K562 (cell line): ENCODE results near the gene PITX1. TPM values are rescaled to one million over a fixed set of nuclear protein-coding genes. Genes with fewer than 3 reads are reported as not detected.
A peak's percentile ranks its signal among the peaks of the same experiment; 100 is the strongest.

Experiments
- ATAC-seq: fragments of 200-7000 bp; cut with Tn5 transposase; 3 replicates; pipeline ENCODE4 v1.9.1; 2020; ENCODE audit warnings: moderate library complexity
- BruUV-seq: library from RNA; stranded (reverse); fragments of 400-500 nt; replicated peaks from 2 replicates; lab custom pipeline; 2021; lab: Mats Ljungman, UMichigan
- CTCF ChIA-PET: fragments of 300-600 bp; formaldehyde crosslinking; extraction: SDS; loops from one replicate; lab custom pipeline; 2021; ENCODE audit warnings: low intra/inter-chr PET ratio; lab: Yijun Ruan, JAX
- POLR2A ChIA-PET: fragments of 300-600, 350-650 bp; sonication (Branson Sonifier 250); formaldehyde crosslinking; extraction: SDS; loops from one replicate; lab custom pipeline; 2021; ENCODE audit warnings: antibody characterized with exemption, inconsistent platforms; lab: Yijun Ruan, JAX
- DNase-seq, 4 experiments: peaks; one replicate each; pipeline versions ENCODE4 v3.0.0 to v3.0.0-alpha.2; 2011 to 2018; ENCODE audit warnings: low spot score in 3 of 4, mixed read lengths in 3 of 4; ENCODE audit errors: extremely low read depth in 1 of 4
- FAIRE-seq: peaks from 2 replicates; lab custom pipeline; 2011; peaks lifted over from hg19 to GRCh38; lab: Jason Lieb, UNC
- H2AFZ ChIP-seq: 2 replicates; pipeline ENCODE4 v1.6.0; 2011; ENCODE audit warnings: low read depth, low read length, control low read depth, inconsistent platforms
- H3K27ac ChIP-seq: fragments of 200-600 bp; 3 replicates; pipeline ENCODE4 v1.8.0; 2011; ENCODE audit warnings: low read depth, mild to moderate bottlenecking, control low read depth, inconsistent platforms, low read length, moderate library complexity, mixed read lengths; ENCODE audit errors: extremely low read depth
- H3K27me3 ChIP-seq, 2 experiments: fragments of 300-600 bp in 1 of 2; 2 replicates in 1 of 2; 3 replicates in 1 of 2; pipeline versions ENCODE4 v1.6.0 to v1.8.0; 2011; ENCODE audit warnings: inconsistent platforms in 2 of 2, low read length in 2 of 2, mild to moderate bottlenecking in 1 of 2, mixed read lengths in 1 of 2, moderate library complexity in 1 of 2; ENCODE audit not compliant: control insufficient read depth in 2 of 2, insufficient read depth in 2 of 2
- H3K36me3 ChIP-seq: fragments of 300-600 bp; 3 replicates; pipeline ENCODE4 v1.8.0; 2011; ENCODE audit warnings: mild to moderate bottlenecking, low read length, inconsistent platforms; ENCODE audit not compliant: control insufficient read depth, insufficient read depth
- H3K4me1 ChIP-seq, 2 experiments: fragments of 200-600 bp in 1 of 2; replicated peaks in 1 of 2; 2 replicates in 1 of 2; 3 replicates in 1 of 2; pipeline versions ENCODE4 v1.5.1 to v1.8.0; 2011; ENCODE audit warnings: inconsistent platforms in 2 of 2, low read length in 2 of 2, mild to moderate bottlenecking in 1 of 2, mixed read lengths in 1 of 2, moderate library complexity in 1 of 2; ENCODE audit not compliant: control insufficient read depth in 2 of 2, insufficient read depth in 2 of 2
- H3K4me2 ChIP-seq: 2 replicates; pipeline ENCODE4 v1.6.1; 2011; ENCODE audit warnings: low read length, control low read depth, inconsistent platforms, mixed read lengths; ENCODE audit not compliant: insufficient read depth
- H3K4me3 ChIP-seq: fragments of 200-600 bp; sonication (generic), shearing (Covaris generic); 2 replicates; pipeline ENCODE4 v1.5.1; 2016; ENCODE audit warnings: control low read depth, inconsistent platforms
- H3K79me2 ChIP-seq: fragments of 200-600 bp; 3 replicates; pipeline ENCODE4 v1.8.0; 2011; ENCODE audit warnings: low read length, inconsistent platforms; ENCODE audit not compliant: control insufficient read depth, insufficient read depth
- H3K9ac ChIP-seq, 2 experiments: 2 replicates each; pipeline versions ENCODE4 v1.6.0 to v1.6.1; 2011; ENCODE audit warnings: low read depth in 2 of 2, low read length in 2 of 2, control low read depth in 1 of 2, inconsistent platforms in 1 of 2, mild to moderate bottlenecking in 1 of 2, mixed read lengths in 1 of 2; ENCODE audit not compliant: insufficient read depth in 1 of 2
- H3K9me1 ChIP-seq: one replicate; pipeline ENCODE4 v1.6.0; 2011; ENCODE audit warnings: inconsistent platforms, mild to moderate bottlenecking, low read length, moderate library complexity; ENCODE audit not compliant: control insufficient read depth, insufficient read depth
- H3K9me3 ChIP-seq: replicated peaks from 2 replicates; pipeline ENCODE4 v1.5.1; 2011; ENCODE audit warnings: low read depth, low read length, inconsistent platforms; ENCODE audit not compliant: control insufficient read depth, insufficient read depth
- H4K20me1 ChIP-seq: replicated peaks from 2 replicates; pipeline ENCODE4 v1.6.1; 2011; ENCODE audit warnings: low read length, inconsistent platforms, mixed read lengths; ENCODE audit not compliant: control insufficient read depth, insufficient read depth
- ARNT ChIP-seq, 2 experiments: fragments of 450-650 bp; IDR thresholded peaks; 2 replicates each; pipeline ENCODE4 v1.6.1; 2016; ENCODE audit warnings: mild to moderate bottlenecking in 1 of 2
- ESRRA ChIP-seq: fragments of 450-650 bp; IDR thresholded peaks from 2 replicates; pipeline ENCODE4 v1.6.1; 2014; ENCODE audit warnings: low read depth, mild to moderate bottlenecking, moderate library complexity, borderline replicate concordance
- HMG20B ChIP-seq: fragments of 250-450 bp; sonication (Bioruptor Pico); IDR thresholded peaks from 2 replicates; pipeline ENCODE4 v1.5.0; 2021; ENCODE audit warnings: mild to moderate bottlenecking
- MAFF ChIP-seq: IDR thresholded peaks from 2 replicates; pipeline ENCODE4 v1.6.1; 2012; ENCODE audit warnings: low read length, improper control_type of control experiment
- MEIS2 ChIP-seq: fragments of 450-650 bp; IDR thresholded peaks from 2 replicates; pipeline ENCODE4 v1.6.1; 2014; ENCODE audit warnings: mild to moderate bottlenecking; ENCODE audit not compliant: partially characterized antibody
- MYC ChIP-seq, 2 experiments: fragments of 250-450 bp in 1 of 2; sonication (Bioruptor Pico) in 1 of 2; IDR thresholded peaks; 2 replicates each; pipeline versions ENCODE4 v1.5.1 to v1.6.1; 2012 to 2021; ENCODE audit warnings: low read depth in 2 of 2, borderline replicate concordance in 1 of 2, improper control_type of control experiment in 1 of 2, low read length in 1 of 2, mild to moderate bottlenecking in 1 of 2, moderate library complexity in 1 of 2
- POLR2AphosphoS2 ChIP-seq: IDR thresholded peaks from 2 replicates; pipeline ENCODE4 v1.6.1; 2012; ENCODE audit warnings: low read length, improper control_type of control experiment
- PTTG1 ChIP-seq: fragments of 450-650 bp; IDR thresholded peaks from 2 replicates; pipeline ENCODE4 v1.6.1; 2016; ENCODE audit warnings: low read depth, mild to moderate bottlenecking, missing genetic modification characterization, missing compliant biosample characterization
- ZBTB17 ChIP-seq: fragments of 450-650 bp; formaldehyde crosslinking; IDR thresholded peaks from 2 replicates; pipeline ENCODE4 v1.4.0; 2020; ENCODE audit warnings: mild to moderate bottlenecking
- ZKSCAN3 ChIP-seq: fragments of 250-450 bp; sonication (Bioruptor Pico); IDR thresholded peaks from 2 replicates; pipeline ENCODE4 v1.4.0; 2020
- ZNF165 ChIP-seq: fragments of 250-450 bp; sonication (Bioruptor Pico); IDR thresholded peaks from 2 replicates; pipeline ENCODE4 v1.4.0; 2020; ENCODE audit warnings: borderline replicate concordance
- ZNF408 ChIP-seq: fragments of 250-450 bp; sonication (Bioruptor Pico); IDR thresholded peaks from 2 replicates; pipeline ENCODE4 v1.4.0; 2020; ENCODE audit warnings: low read depth, mild to moderate bottlenecking, moderate library complexity
- ZNF589 ChIP-seq: fragments of 200-800 bp; sonication (Bioruptor generic); IDR thresholded peaks from 2 replicates; pipeline ENCODE4 v1.6.1; 2016; ENCODE audit warnings: low read depth, missing genetic modification characterization, missing compliant biosample characterization
- WGBS: fragments of 100-300 bp; shearing (Covaris generic); methylation state at CpG from one replicate; pipeline ENCODE4 v1.1.6; 2016; ENCODE audit warnings: low coverage, mixed read lengths; ENCODE audit not compliant: insufficient coverage; ENCODE audit errors: missing lambda C conversion rate; 5-methylcytosine and 5-hydroxymethylcytosine counted together
- in situ Hi-C: fragments of 300-500 bp; cut with MboI; formaldehyde crosslinking; loops from 4 replicates; pipeline ENCODE4 v1.15.0; 2018; ENCODE audit warnings: inconsistent platforms, mixed read lengths
- intact Hi-C: fragments of 100-400 bp; cut with micrococcal nuclease; formaldehyde crosslinking; loops from 2 replicates; pipeline ENCODE4 v1.14.2; 2022
- polyA plus RNA-seq, 8 experiments: library from polyadenylated mRNA; depleted of rRNA in 4 of 8; stranded (reverse) in 5 of 8; unstranded in 3 of 8; fragments of >200 nt; fragmentation: Nextera tagmentation in 2 of 8; fragmentation: Illumina TruSeq in 1 of 8; extraction: Ambion mirVana in 2 of 8; extraction: Trizol in 1 of 8; gene quantifications; 2 replicates each; pipeline versions ENCODE4 v1.2.1 to v1.2.3, GENCODE V29; 2011 to 2014; ENCODE audit warnings: inconsistent platforms in 1 of 8, missing spikeins in 1 of 8
- total RNA-seq, 7 experiments: library from RNA; depleted of rRNA in 6 of 7; stranded (reverse); fragments of >200 nt in 6 of 7; fragmentation: Illumina TruSeq in 2 of 7; extraction: Trizol in 2 of 7; gene quantifications; 2 replicates each; pipeline versions ENCODE4 v1.2.1 to v1.2.3, GENCODE V29; 2011 to 2021; ENCODE audit warnings: low replicate concordance in 1 of 7
- TF ChIP-seq, protein P1 (sequence below), 2 experiments: fragments of 450-650 bp; IDR thresholded peaks; 2 replicates each; pipeline ENCODE4 v1.6.1; 2016
- TF ChIP-seq, protein P2 (sequence below): fragments of 250-450 bp; sonication (Bioruptor Pico); IDR thresholded peaks from 2 replicates; pipeline ENCODE4 v1.8.0; 2022; ENCODE audit warnings: inconsistent platforms

PITX1 gene
- total and polyA plus RNA-seq, 9 of the 15 experiments (the other 6 are each of a cell fraction or from before 2014, with no cell fraction given): 0.13 to 88.2 (median 24.9) TPM

DNA sequence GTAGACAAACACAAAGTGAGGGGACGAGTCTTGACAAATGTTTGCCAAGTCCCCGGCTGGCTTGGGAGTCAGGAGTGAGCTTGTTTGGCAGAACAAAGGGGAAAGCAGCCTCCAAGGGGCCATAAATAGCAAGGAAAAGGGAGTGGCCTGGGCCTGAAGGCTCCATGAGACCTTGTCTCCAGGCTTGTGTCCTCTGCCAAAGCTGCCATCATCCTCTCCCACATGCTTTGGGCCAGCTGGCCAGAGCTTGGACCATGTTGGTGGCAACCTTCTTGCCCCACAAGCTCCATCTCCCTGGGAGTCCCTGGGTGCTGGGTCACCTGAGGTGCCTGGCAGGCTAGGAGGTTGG is 13.3 kb upstream of the PITX1 start:
- POLR2A ChIA-PET: interaction anchor here (0.9 kb wide), 1 partner anchor 12 kb away, joined by 3 read pairs; no protein-coding TSS in a partner anchor
- no peak overlapping the region for H3K27ac ChIP-seq
- H3K9me3 ChIP-seq: no peaks in the 10 kb centered on the region
- H3K9me1 ChIP-seq: no peaks in the 10 kb centered on the region
- no peak overlapping the region for H3K4me3 ChIP-seq
- BruUV-seq: no TSS peak
- H3K9ac ChIP-seq: peak overlapping the region in 1 of 2 experiments; percentile 47; a peak in 2 of 4 replicates
- 0 out of 2 replicates have a peak, but pooled peaks cover 5% of the 10 kb centered on the region for H4K20me1 ChIP-seq
- in situ Hi-C loops (no loop called here), intact Hi-C loops (no loop called here)
- no peak overlapping the region for H3K4me2 ChIP-seq
- peaks cover 16 to 24% of the 10 kb centered on the region in 2 experiments; a peak in 4 of 5 replicates for H3K4me1 ChIP-seq
- no peaks in the 10 kb centered on the region for H3K27me3 ChIP-seq
- 18% methylated on average over 2 of the region's 2 CpGs for WGBS
- no peak overlapping the region for H2AFZ ChIP-seq
- TF ChIP-seq PTTG1 (tag): no peak
- no peak for TF ChIP-seq MYC (IDR thresholded peaks at IDR 0.05; ENCODE audit: low read depth, low read length)
- no peak for TF ChIP-seq MYC (CRISPR knock-in tag; IDR thresholded peaks at IDR 0.05; ENCODE audit: borderline replicate concordance, low read depth)
- no peak for TF ChIP-seq ZNF165 (CRISPR knock-in tag)
- no peak for TF ChIP-seq ARNT (IDR thresholded peaks at IDR 0.05)
- TF ChIP-seq MAFF: no peak
- no peak for TF ChIP-seq ZNF408 (CRISPR knock-in tag)
- no peak for TF ChIP-seq ESRRA
- no peak for TF ChIP-seq POLR2AphosphoS2
- TF ChIP-seq ZNF589: no peak
- TF ChIP-seq, protein P1, sequence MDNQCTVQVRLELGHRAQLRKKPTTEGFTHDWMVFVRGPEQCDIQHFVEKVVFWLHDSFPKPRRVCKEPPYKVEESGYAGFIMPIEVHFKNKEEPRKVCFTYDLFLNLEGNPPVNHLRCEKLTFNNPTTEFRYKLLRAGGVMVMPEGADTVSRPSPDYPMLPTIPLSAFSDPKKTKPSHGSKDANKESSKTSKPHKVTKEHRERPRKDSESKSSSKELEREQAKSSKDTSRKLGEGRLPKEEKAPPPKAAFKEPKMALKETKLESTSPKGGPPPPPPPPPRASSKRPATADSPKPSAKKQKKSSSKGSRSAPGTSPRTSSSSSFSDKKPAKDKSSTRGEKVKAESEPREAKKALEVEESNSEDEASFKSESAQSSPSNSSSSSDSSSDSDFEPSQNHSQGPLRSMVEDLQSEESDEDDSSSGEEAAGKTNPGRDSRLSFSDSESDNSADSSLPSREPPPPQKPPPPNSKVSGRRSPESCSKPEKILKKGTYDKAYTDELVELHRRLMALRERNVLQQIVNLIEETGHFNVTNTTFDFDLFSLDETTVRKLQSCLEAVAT (IDR thresholded peaks at IDR 0.05): no peak
- no peak for TF ChIP-seq MEIS2
- TF ChIP-seq, protein P2, sequence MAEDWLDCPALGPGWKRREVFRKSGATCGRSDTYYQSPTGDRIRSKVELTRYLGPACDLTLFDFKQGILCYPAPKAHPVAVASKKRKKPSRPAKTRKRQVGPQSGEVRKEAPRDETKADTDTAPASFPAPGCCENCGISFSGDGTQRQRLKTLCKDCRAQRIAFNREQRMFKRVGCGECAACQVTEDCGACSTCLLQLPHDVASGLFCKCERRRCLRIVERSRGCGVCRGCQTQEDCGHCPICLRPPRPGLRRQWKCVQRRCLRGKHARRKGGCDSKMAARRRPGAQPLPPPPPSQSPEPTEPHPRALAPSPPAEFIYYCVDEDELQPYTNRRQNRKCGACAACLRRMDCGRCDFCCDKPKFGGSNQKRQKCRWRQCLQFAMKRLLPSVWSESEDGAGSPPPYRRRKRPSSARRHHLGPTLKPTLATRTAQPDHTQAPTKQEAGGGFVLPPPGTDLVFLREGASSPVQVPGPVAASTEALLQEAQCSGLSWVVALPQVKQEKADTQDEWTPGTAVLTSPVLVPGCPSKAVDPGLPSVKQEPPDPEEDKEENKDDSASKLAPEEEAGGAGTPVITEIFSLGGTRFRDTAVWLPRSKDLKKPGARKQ (CRISPR knock-in tag): no peak
- no peak for TF ChIP-seq HMG20B
- TF ChIP-seq ZBTB17: no peak
- no peak for TF ChIP-seq ZKSCAN3 (CRISPR knock-in tag)
- CTCF ChIA-PET: interaction anchor here (0.6 kb wide), 1 partner anchor 21 kb away, joined by 6 read pairs; no protein-coding TSS in a partner anchor
- no peaks in the 10 kb centered on the region for H3K36me3 ChIP-seq
- no peak for DNase-seq
- no peak for ATAC-seq
- FAIRE-seq: no peak
- no peaks in the 10 kb centered on the region for H3K79me2 ChIP-seq
